Subcutaneous adipose tissue (tissue), 4 donors: ENCODE measurements around the gene PCBP3. TPM values are rescaled to one million over a fixed set of nuclear protein-coding genes. Genes with fewer than 3 reads are reported as not detected.

Experiments
- CTCF ChIP-seq: fragments of 450-650 bp; IDR thresholded peaks from one replicate; pipeline ENCODE4 v1.5.1; 2016; ENCODE audit warnings: low read depth, mild to moderate bottlenecking, control low read depth, antibody characterized with exemption, moderate library complexity
- total RNA-seq, 4 donors: library from RNA; depleted of rRNA; stranded (reverse); fragments of >200 nt; gene quantifications; one replicate each; pipeline ENCODE4 v1.1.0, GENCODE V29; 2016

The PCBP3 gene
- total RNA-seq, 4 donors from 2014 or later: 3.4 to 11.0 (median 5.7) TPM

- TF ChIP-seq CTCF: no peak
Observed at GRCh38 chr21:45822429-45823099, 179.0 kb downstream of the PCBP3 start.

- no peak for TF ChIP-seq CTCF
Observed at GRCh38 chr21:45823100-45823681, 179.7 kb downstream of the PCBP3 start.

GRCh38 chr21:45824546-45825215 is 181.2 kb downstream of the PCBP3 start:
- TF ChIP-seq CTCF: no peak

- TF ChIP-seq CTCF: no peak
Observed at GRCh38 chr21:45825219-45825618, 181.7 kb downstream of the PCBP3 start.

- TF ChIP-seq CTCF: no peak
Observed at GRCh38 chr21:45826676-45827301, 183.3 kb downstream of the PCBP3 start.

- TF ChIP-seq CTCF: no peak
Observed at GRCh38 chr21:45827302-45827692, 183.8 kb downstream of the PCBP3 start.

- TF ChIP-seq CTCF: no peak
Observed at GRCh38 chr21:45827881-45828579, 184.5 kb downstream of the PCBP3 start.
